Esophagus squamous epithelium (tissue), 5 donors: ENCODE results near the gene SLC6A7. TPM values are rescaled to one million over a fixed set of nuclear protein-coding genes. Genes with fewer than 3 reads are reported as not detected.

Experiments
- DNase-seq: peaks from one replicate; lab custom pipeline; 2025; lab: John Stamatoyannopoulos, UW
- H3K27ac ChIP-seq, 4 donors: fragments of 200-600 bp; sonication (generic); one replicate each; pipeline ENCODE4 v1.5.1; 2016 to 2019; ENCODE audit warnings: mild to moderate bottlenecking in 1 of 4
- H3K27me3 ChIP-seq, 4 donors: fragments of 200-600 bp; sonication (generic); 1 replicate in 3 of 4; 2 replicates in 1 of 4; pipeline versions ENCODE4 v1.5.1 to v1.6.0; 2017 to 2021; ENCODE audit warnings: antibody characterized with exemption in 1 of 4
- H3K36me3 ChIP-seq, 3 donors: fragments of 200-600 bp; sonication (generic); one replicate each; pipeline ENCODE4 v1.5.1; 2016 to 2019
- H3K4me1 ChIP-seq, 3 donors: fragments of 200-600 bp; sonication (generic); one replicate each; pipeline ENCODE4 v1.5.1; 2017 to 2019
- H3K4me3 ChIP-seq, 4 donors: fragments of 200-600 bp; sonication (generic); 1 replicate in 3 of 4; 2 replicates in 1 of 4; pipeline ENCODE4 v1.5.1; 2016 to 2019; ENCODE audit warnings: mild to moderate bottlenecking in 2 of 4, moderate library complexity in 1 of 4
- H3K9me3 ChIP-seq, 3 donors: fragments of 200-600 bp; sonication (generic); one replicate each; pipeline ENCODE4 v1.5.1; 2016 to 2019
- CTCF ChIP-seq, 6 experiments: fragments of 450-650 bp in 4 of 6; fragments of 200-600 bp in 2 of 6; sonication (generic) in 2 of 6; IDR thresholded peaks; one replicate each; pipeline ENCODE4 v1.5.1; 2016 to 2019; ENCODE audit warnings: antibody characterized with exemption in 6 of 6, mild to moderate bottlenecking in 4 of 6, moderate library complexity in 4 of 6
- POLR2A ChIP-seq, 4 donors: fragments of 450-650 bp; IDR thresholded peaks; one replicate each; pipeline ENCODE4 v1.6.1; 2017; ENCODE audit warnings: antibody characterized with exemption in 4 of 4, mild to moderate bottlenecking in 4 of 4, moderate library complexity in 3 of 4
- WGBS, 2 donors: methylation state at CpG; one replicate each; pipeline ENCODE4 v1.1.5; 2018; 5-methylcytosine and 5-hydroxymethylcytosine counted together
- intact Hi-C: fragments of 100-400 bp; cut with DNase I; formaldehyde crosslinking; loops from one replicate; pipeline ENCODE4 v1.15.0; 2022
- total RNA-seq, 4 donors: library from RNA; depleted of rRNA; stranded (reverse); fragments of >200 nt; gene quantifications; one replicate each; pipeline ENCODE4 v1.1.0, GENCODE V29; 2016
- donor health status: DM: yes; HTN: yes; CAD: no.

The SLC6A7 gene
- total RNA-seq, 4 donors from 2014 or later = not detected

DNA sequence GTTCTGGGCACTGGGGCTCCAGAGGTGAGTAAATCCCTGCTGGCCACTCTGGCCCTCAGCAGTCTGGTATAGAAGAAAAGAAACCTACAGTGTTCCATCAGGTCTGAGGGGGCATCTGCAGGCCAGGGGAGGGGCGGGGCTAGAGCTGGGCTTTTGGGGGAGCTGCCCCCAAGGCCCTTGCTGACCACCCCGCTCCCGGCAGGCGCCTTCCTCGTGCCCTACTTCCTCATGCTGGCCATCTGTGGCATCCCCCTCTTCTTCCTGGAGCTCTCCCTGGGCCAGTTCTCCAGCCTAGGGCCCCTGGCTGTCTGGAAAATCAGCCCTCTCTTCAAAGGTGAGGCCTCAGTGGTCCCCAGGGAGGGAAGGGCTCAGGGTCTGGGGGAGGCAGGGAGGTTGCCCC is 6.7 kb downstream of the SLC6A7 start:
- Histone ChIP-seq H3K27ac (no peak overlapping the region), H3K4me3 (no peak overlapping the region), H3K9me3 (no peaks in the 10 kb centered on the region), H3K4me1 (no peaks in the 10 kb centered on the region), H3K27me3 (peaks cover 0 to 37% (median 0%) of the 10 kb centered on the region in 4 donors), H3K36me3 (no peaks in the 10 kb centered on the region)
- 68 to 80% methylated on average over 5 of the region's 5 CpGs for WGBS, 2 donors
- TF ChIP-seq POLR2A (IDR thresholded peaks at IDR 0.05) (no peak), CTCF (IDR thresholded peaks at IDR 0.05) (no peak)
- intact Hi-C loops = no loop called here
- DNase-seq = no peak

GRCh38 chr5:150196986-150197385 is 7.1 kb downstream of the SLC6A7 start:
- Histone ChIP-seq H3K9me3 (no peaks in the 10 kb centered on the region), H3K36me3 (no peaks in the 10 kb centered on the region), H3K27me3 (peaks cover 0 to 32% (median 0%) of the 10 kb centered on the region in 4 donors), H3K27ac (no peak overlapping the region), H3K4me3 (no peak overlapping the region), H3K4me1 (no peaks in the 10 kb centered on the region)
- intact Hi-C loops = no loop called here
- no peak for TF ChIP-seq POLR2A (IDR thresholded peaks at IDR 0.05)
- DNase-seq = no peak
- WGBS, 2 donors = 90% methylated on average over 2 of the region's 16 CpGs; no CpG with 5 or more reads in 1 of the 2 donors

- no peaks in the 10 kb centered on the region for H3K36me3 ChIP-seq
- H3K4me3 ChIP-seq = no peak overlapping the region
- no peaks in the 10 kb centered on the region for H3K4me1 ChIP-seq
- H3K9me3 ChIP-seq = no peaks in the 10 kb centered on the region
- intact Hi-C loops = no loop called here
- WGBS, 2 donors = 83 to 94% methylated on average over 1 of the region's 1 CpG
- no peak for TF ChIP-seq CTCF (IDR thresholded peaks at IDR 0.05)
- DNase-seq = no peak
- peaks cover 0 to 27% (median 0%) of the 10 kb centered on the region in 4 donors for H3K27me3 ChIP-seq
- no peak overlapping the region for H3K27ac ChIP-seq
These were observed 7.6 kb downstream of the SLC6A7 start for GRCh38 chr5:150197476-150197875.

DNA sequence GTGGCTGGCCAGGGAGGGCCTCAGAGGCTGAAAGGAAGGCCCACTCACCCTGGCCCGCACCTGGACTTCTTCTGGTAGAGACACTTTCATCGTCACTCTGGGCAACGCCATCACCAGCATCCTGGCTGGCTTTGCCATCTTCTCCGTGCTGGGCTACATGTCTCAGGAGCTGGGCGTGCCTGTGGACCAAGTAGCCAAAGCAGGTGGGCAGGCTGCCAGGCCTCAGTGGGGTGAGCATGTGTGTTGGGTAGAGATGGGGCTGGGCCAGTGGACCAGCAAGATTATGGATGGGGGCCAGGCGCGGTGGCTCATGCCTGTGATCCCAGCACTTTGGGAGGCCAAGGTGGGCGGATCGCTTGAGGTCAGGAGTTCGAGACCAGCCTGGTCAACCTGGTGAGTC is 12.6 kb downstream of the SLC6A7 start:
- TF ChIP-seq POLR2A (IDR thresholded peaks at IDR 0.05) (no peak), CTCF (IDR thresholded peaks at IDR 0.05) (no peak)
- Histone ChIP-seq H3K4me1 (no peaks in the 10 kb centered on the region), H3K4me3 (no peak overlapping the region), H3K9me3 (no peaks in the 10 kb centered on the region), H3K27ac (no peak overlapping the region), H3K27me3 (peaks cover 0 to 11% (median 0%) of the 10 kb centered on the region in 4 donors), H3K36me3 (no peaks in the 10 kb centered on the region)
- no peak for DNase-seq
- intact Hi-C loops = no loop called here
- 96 to 99% methylated on average over 4 to 8 of the region's 10 CpGs for WGBS, 2 donors

GRCh38 chr5:150203832-150204589 is 14.1 kb downstream of the SLC6A7 start:
- no peak for TF ChIP-seq CTCF (IDR thresholded peaks at IDR 0.05)
- no peak for TF ChIP-seq POLR2A (IDR thresholded peaks at IDR 0.05)
- no peak for DNase-seq
- 73 to 81% methylated on average over 4 to 6 of the region's 12 CpGs for WGBS, 2 donors
- Histone ChIP-seq H3K4me3 (no peak overlapping the region), H3K4me1 (peaks cover 0 to 7% (median 6%) of the 10 kb centered on the region in 3 donors), H3K9me3 (no peaks in the 10 kb centered on the region), H3K27ac (no peak overlapping the region), H3K36me3 (no peaks in the 10 kb centered on the region), H3K27me3 (peaks cover 0 to 14% (median 0%) of the 10 kb centered on the region in 4 donors)
- intact Hi-C loops = no loop called here
